ENCODE data around the gene CACNA2D3. TPM values are rescaled to one million over a fixed set of nuclear protein-coding genes. Genes with fewer than 3 reads are reported as not detected.

Gene CACNA2D3
- total RNA-seq, 1 donor from 2014 or later = not detected

DNA sequence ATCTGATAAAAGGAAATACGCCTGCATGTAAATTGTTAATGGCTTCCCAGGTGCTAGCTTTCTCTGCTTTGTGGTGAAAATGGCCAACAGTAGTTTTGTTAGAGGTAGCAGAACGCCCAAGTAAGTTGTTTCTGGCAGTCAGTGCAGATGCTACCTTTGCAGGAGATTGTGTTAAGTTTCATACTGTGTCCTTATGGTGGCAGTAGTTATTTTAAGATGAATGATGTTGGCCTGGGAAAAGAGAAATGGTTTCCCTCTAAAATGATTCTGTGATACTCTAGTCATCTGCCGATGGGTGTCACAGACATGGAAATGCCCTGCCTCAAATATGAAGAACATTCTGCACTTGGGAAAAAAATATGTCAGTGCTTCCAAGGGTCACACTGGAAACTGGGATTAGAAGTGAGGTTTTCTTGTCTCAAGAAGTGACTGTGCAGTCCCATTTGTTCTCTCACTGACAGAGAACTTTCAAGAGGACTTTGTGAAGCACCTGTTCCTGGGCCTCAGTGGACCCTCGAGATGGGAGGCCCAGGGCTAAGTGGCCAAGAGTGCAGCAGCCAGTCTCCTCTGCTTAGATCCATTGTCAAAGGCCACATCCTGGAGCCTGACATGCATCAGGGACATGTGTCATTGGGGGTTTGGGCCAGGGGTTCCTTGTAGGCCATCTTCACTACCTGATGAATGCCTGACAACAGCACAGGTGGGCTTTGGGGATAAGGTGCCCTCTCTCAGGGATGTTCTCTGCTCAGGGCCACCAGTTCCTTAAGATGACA lies 393.3 kb downstream of the CACNA2D3 start:
- DNase-seq (ENCODE audit: low spot score) = no peak
- Mint-ChIP-seq H3K4me1 (no peaks in the 10 kb centered on the region), H3K27ac (no peak overlapping the region), H3K27me3 (ENCODE audit: insufficient read depth, low read depth) (peaks cover 6% of the 10 kb centered on the region), H3K4me3 (no peak overlapping the region), H3K9me3 (peaks cover 5% of the 10 kb centered on the region), H3K36me3 (no peaks in the 10 kb centered on the region)
- Histone ChIP-seq H3K9ac (no peak overlapping the region), H3K9me3 (ENCODE audit: low read depth) (no peaks in the 10 kb centered on the region), H3K36me3 (no peaks in the 10 kb centered on the region), H3F3A (ENCODE audit: low read depth) (no peaks in the 10 kb centered on the region), H3K4me3 (no peak overlapping the region), H3K4me2 (no peak overlapping the region), H4K20me1 (ENCODE audit: low read depth) (no peaks in the 10 kb centered on the region), H2AFZ (replicated peaks) (no peak overlapping the region), H3K27me3 (no peaks in the 10 kb centered on the region), H3K27ac (no peak overlapping the region), H3K4me1 (no peaks in the 10 kb centered on the region), H3K79me2 (ENCODE audit: low read depth) (no peaks in the 10 kb centered on the region)
- TF ChIP-seq CTCF (IDR thresholded peaks at IDR 0.05) (no peak), EZH2phosphoT487 (IDR thresholded peaks at IDR 0.05) (no peak), EZH2 (IDR thresholded peaks at IDR 0.05) (no peak)

DNA sequence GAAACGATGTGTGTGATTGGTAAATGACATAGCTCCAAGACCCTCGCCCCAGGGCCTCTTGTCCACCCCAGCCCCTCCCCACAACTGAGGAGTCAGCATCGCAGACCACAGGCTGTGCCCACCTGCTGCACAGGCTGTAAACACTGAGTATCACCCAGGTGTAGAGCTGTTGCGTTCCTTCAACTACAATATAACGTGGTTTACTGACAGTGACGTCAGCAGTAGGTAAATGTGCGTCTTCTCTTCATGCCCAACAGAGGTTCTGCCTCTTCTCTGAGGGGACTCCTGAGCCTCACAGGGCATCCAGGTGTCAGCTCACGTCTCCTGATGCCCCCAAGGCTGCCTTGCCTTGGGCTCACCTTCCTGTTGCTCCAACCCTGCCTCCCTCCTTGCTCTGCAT lies 395.1 kb downstream of the CACNA2D3 start:
- Mint-ChIP-seq H3K27ac (no peak overlapping the region), H3K4me1 (no peaks in the 10 kb centered on the region), H3K36me3 (no peaks in the 10 kb centered on the region), H3K4me3 (no peak overlapping the region), H3K27me3 (ENCODE audit: insufficient read depth, low read depth) (peaks cover 6% of the 10 kb centered on the region), H3K9me3 (peaks cover 16% of the 10 kb centered on the region)
- Histone ChIP-seq H3K4me2 (no peak overlapping the region), H3K9me3 (ENCODE audit: low read depth) (no peaks in the 10 kb centered on the region), H3K4me3 (no peak overlapping the region), H3F3A (ENCODE audit: low read depth) (no peaks in the 10 kb centered on the region), H3K9ac (no peak overlapping the region), H3K27me3 (no peaks in the 10 kb centered on the region), H3K36me3 (no peaks in the 10 kb centered on the region), H3K27ac (no peak overlapping the region), H3K4me1 (no peaks in the 10 kb centered on the region), H3K79me2 (ENCODE audit: low read depth) (no peaks in the 10 kb centered on the region), H4K20me1 (ENCODE audit: low read depth) (no peaks in the 10 kb centered on the region), H2AFZ (replicated peaks) (no peak overlapping the region)
- no peak for TF ChIP-seq CTCF (IDR thresholded peaks at IDR 0.05)
- TF ChIP-seq EZH2 (IDR thresholded peaks at IDR 0.05) = no peak
- no peak for TF ChIP-seq EZH2phosphoT487 (IDR thresholded peaks at IDR 0.05)
- DNase-seq (ENCODE audit: low spot score) = no peak

GRCh38 chr3:54518011-54518675 lies 395.8 kb downstream of the CACNA2D3 start:
- no peak overlapping the region for H3K4me2 ChIP-seq
- H3K27me3 Mint-ChIP-seq (ENCODE audit: insufficient read depth, low read depth) = peaks cover 6% of the 10 kb centered on the region
- H3K9me3 Mint-ChIP-seq = peaks cover 16% of the 10 kb centered on the region

More at GRCh38 chr3:54518011-54518675, 395.8 kb downstream of the CACNA2D3 start:
- no peaks in the 10 kb centered on the region for H3K36me3 Mint-ChIP-seq
- Histone ChIP-seq H3K9me3 (ENCODE audit: low read depth) (no peaks in the 10 kb centered on the region), H3K4me1 (no peaks in the 10 kb centered on the region), H2AFZ (replicated peaks) (no peak overlapping the region), H3F3A (ENCODE audit: low read depth) (no peaks in the 10 kb centered on the region), H3K9ac (no peak overlapping the region), H4K20me1 (ENCODE audit: low read depth) (no peaks in the 10 kb centered on the region), H3K27ac (no peak overlapping the region), H3K4me3 (no peak overlapping the region), H3K79me2 (ENCODE audit: low read depth) (no peaks in the 10 kb centered on the region), H3K36me3 (no peaks in the 10 kb centered on the region), H3K27me3 (no peaks in the 10 kb centered on the region)
- TF ChIP-seq EZH2phosphoT487 (IDR thresholded peaks at IDR 0.05) (no peak), CTCF (IDR thresholded peaks at IDR 0.05) (no peak), EZH2 (IDR thresholded peaks at IDR 0.05) (no peak)
- no peak overlapping the region for H3K4me3 Mint-ChIP-seq
- no peak for DNase-seq (ENCODE audit: low spot score)
- no peak overlapping the region for H3K27ac Mint-ChIP-seq
- H3K4me1 Mint-ChIP-seq = no peaks in the 10 kb centered on the region
